Measurements from ENCODE around the gene CTRL. TPM values are rescaled to one million over a fixed set of nuclear protein-coding genes. Genes with fewer than 3 reads are reported as not detected.
A peak's percentile ranks its signal among the peaks of the same experiment; 100 is the strongest.
"Not testable (repeated sequence)": the region's sequence is repeated elsewhere in the genome, so short reads cannot be mapped to it uniquely, and the experiment has no call there.

Gene CTRL
- 6.0 and 6.5 TPM in 2 replicates for total RNA-seq

GRCh38 chr16:67931712-67932461 lies at the start of gene CTRL:
Gene CTRL, minus strand, starts transcription at chr16:67931862. Its CDS starts 10 bp downstream, at chr16:67931852.
- Mint-ChIP-seq H3K4me3 (no peak within 1 kb of the TSS), H3K27me3 (no peaks in the 10 kb centered on the region), H3K36me3 (ENCODE audit: low read depth) (peaks cover 48% of the 10 kb centered on the region), H3K4me1 (peaks cover 16% of the 10 kb centered on the region), H3K9me3 (no peaks in the 10 kb centered on the region), H3K27ac (no peak within 1 kb of the TSS)
- intact Hi-C loops (cut with micrococcal nuclease) = loop anchor here (10.0 kb wide), 1 partner anchor 267 kb away; the partner anchor contains the start of genes ACD, C16orf86, ENKD1 and PARD6A
- DNase-seq = no peak

GRCh38 chr16:67979955-67980678 lies 48.5 kb upstream of the CTRL start, which contains the start of gene DPEP3:
Gene DPEP3, minus strand, starts transcription at chr16:67980499. Its CDS starts 119 bp downstream, at chr16:67980380.
- Mint-ChIP-seq H3K27ac (no peak within 1 kb of the TSS), H3K4me3 (no peak within 1 kb of the TSS), H3K9me3 (no peaks in the 10 kb centered on the region), H3K36me3 (ENCODE audit: low read depth) (no peaks in the 10 kb centered on the region), H3K27me3 (peaks cover 3% of the 10 kb centered on the region), H3K4me1 (peaks cover 13% of the 10 kb centered on the region)
- intact Hi-C loops (cut with micrococcal nuclease) = no loop called here
- DNase-seq = no peak

GRCh38 chr16:67977469-67978227 lies 46.0 kb upstream of the CTRL start:
- H3K36me3 Mint-ChIP-seq (ENCODE audit: low read depth) = no peaks in the 10 kb centered on the region
- H3K27me3 Mint-ChIP-seq = peaks cover 6% of the 10 kb centered on the region
- intact Hi-C loops (cut with micrococcal nuclease) = no loop called here
- no peak overlapping the region for H3K27ac Mint-ChIP-seq
- no peak overlapping the region for H3K4me3 Mint-ChIP-seq
- H3K9me3 Mint-ChIP-seq = no peaks in the 10 kb centered on the region
- DNase-seq = no peak
- no peaks in the 10 kb centered on the region for H3K4me1 Mint-ChIP-seq

GRCh38 chr16:67977005-67977404 lies 45.3 kb upstream of the CTRL start:
- Mint-ChIP-seq H3K4me1 (no peaks in the 10 kb centered on the region), H3K4me3 (no peak overlapping the region), H3K27me3 (peaks cover 6% of the 10 kb centered on the region), H3K36me3 (ENCODE audit: low read depth) (no peaks in the 10 kb centered on the region), H3K27ac (no peak overlapping the region), H3K9me3 (no peaks in the 10 kb centered on the region)
- DNase-seq = no peak
- intact Hi-C loops (cut with micrococcal nuclease) = no loop called here

GRCh38 chr16:67976205-67976604 lies 44.5 kb upstream of the CTRL start:
- no peak for DNase-seq
- Mint-ChIP-seq H3K36me3 (ENCODE audit: low read depth) (no peaks in the 10 kb centered on the region), H3K9me3 (no peaks in the 10 kb centered on the region), H3K27me3 (peaks cover 6% of the 10 kb centered on the region), H3K27ac (no peak overlapping the region), H3K4me1 (no peaks in the 10 kb centered on the region), H3K4me3 (no peak overlapping the region)
- intact Hi-C loops (cut with micrococcal nuclease) = no loop called here

- Mint-ChIP-seq H3K27me3 (peaks cover 6% of the 10 kb centered on the region), H3K9me3 (no peaks in the 10 kb centered on the region), H3K4me1 (no peaks in the 10 kb centered on the region), H3K36me3 (ENCODE audit: low read depth) (no peaks in the 10 kb centered on the region), H3K27ac (no peak overlapping the region), H3K4me3 (no peak overlapping the region)
- intact Hi-C loops (cut with micrococcal nuclease) = no loop called here
- DNase-seq = no peak
Observed at GRCh38 chr16:67975321-67976105, 43.9 kb upstream of the CTRL start.

GRCh38 chr16:67972285-67972684 lies 40.6 kb upstream of the CTRL start:
- H3K4me1 Mint-ChIP-seq = peaks cover 11% of the 10 kb centered on the region
- H3K27me3 Mint-ChIP-seq; H3K9me3 Mint-ChIP-seq; H3K27ac Mint-ChIP-seq; intact Hi-C loops (cut with micrococcal nuclease); H3K36me3 Mint-ChIP-seq (ENCODE audit: low read depth); DNase-seq; H3K4me3 Mint-ChIP-seq: not testable (repeated sequence)

GRCh38 chr16:67971111-67971510 lies 39.4 kb upstream of the CTRL start:
- no peak for DNase-seq
- Mint-ChIP-seq H3K27me3 (peaks cover 3% of the 10 kb centered on the region), H3K9me3 (no peaks in the 10 kb centered on the region), H3K36me3 (ENCODE audit: low read depth) (no peaks in the 10 kb centered on the region), H3K27ac (no peak overlapping the region), H3K4me3 (no peak overlapping the region), H3K4me1 (peaks cover 20% of the 10 kb centered on the region)
- intact Hi-C loops (cut with micrococcal nuclease) = no loop called here

- Mint-ChIP-seq H3K9me3 (no peaks in the 10 kb centered on the region), H3K36me3 (ENCODE audit: low read depth) (no peaks in the 10 kb centered on the region), H3K4me3 (peak overlapping the region; percentile 97), H3K27ac (peak overlapping the region; percentile 92), H3K27me3 (peaks cover 3% of the 10 kb centered on the region), H3K4me1 (peaks cover 22% of the 10 kb centered on the region)
- no peak for DNase-seq
- intact Hi-C loops (cut with micrococcal nuclease) = loop anchor here (2.0 kb wide), 2 partner anchors 15 to 53 kb away; partner anchors contain the start of genes DDX28 and DUS2
Observed at GRCh38 chr16:67969254-67970039, 37.8 kb upstream of the CTRL start.

GRCh38 chr16:67968400-67969253 lies 37.0 kb upstream of the CTRL start, which contains the start of gene SLC12A4:
Gene SLC12A4, minus strand, starts transcription at chr16:67968637. Its CDS starts 84 bp downstream, at chr16:67968553.
- Mint-ChIP-seq H3K27ac (peak within 1 kb of the TSS; percentile 95), H3K4me3 (peak within 1 kb of the TSS; percentile 97), H3K36me3 (ENCODE audit: low read depth) (no peaks in the 10 kb centered on the region), H3K9me3 (no peaks in the 10 kb centered on the region), H3K4me1 (peaks cover 24% of the 10 kb centered on the region), H3K27me3 (peaks cover 2% of the 10 kb centered on the region)
- intact Hi-C loops (cut with micrococcal nuclease) = loop anchor here (1.0 to 2.0 kb wide), 6 partner anchors 16 to 162 kb away; partner anchors contain the start of genes DDX28, DUS2, PSKH1 and RANBP10
- peak; percentile 98 for DNase-seq

GRCh38 chr16:67967958-67968399 lies 36.3 kb upstream of the CTRL start:
- Mint-ChIP-seq H3K36me3 (ENCODE audit: low read depth) (no peaks in the 10 kb centered on the region), H3K27ac (peak overlapping the region; percentile 95), H3K27me3 (peaks cover 2% of the 10 kb centered on the region), H3K4me3 (peak overlapping the region; percentile 97), H3K9me3 (no peaks in the 10 kb centered on the region), H3K4me1 (peaks cover 24% of the 10 kb centered on the region)
- intact Hi-C loops (cut with micrococcal nuclease) = loop anchor here (1.0 to 2.0 kb wide), 6 partner anchors 17 to 162 kb away; partner anchors contain the start of genes DDX28, DUS2, PSKH1 and RANBP10
- peak; percentile 87 for DNase-seq

Measured in activated CD4-positive, alpha-beta T cell treated with anti-CD3 and anti-CD28 coated beads, Interleukin-2, amount 10 ng/mL, durations not matched to agents 24 days and 14 days (primary cell).